NCI-H2107 treated with DMSO at 0.1 percent for 48 hours (cell line): ENCODE results near the gene GOLGA7B.

Experiments used
- DNase-seq: peaks from one replicate; lab custom pipeline; 2025; ENCODE audit not compliant: unreplicated experiment; lab: John Stamatoyannopoulos, UW

The GOLGA7B gene

DNA sequence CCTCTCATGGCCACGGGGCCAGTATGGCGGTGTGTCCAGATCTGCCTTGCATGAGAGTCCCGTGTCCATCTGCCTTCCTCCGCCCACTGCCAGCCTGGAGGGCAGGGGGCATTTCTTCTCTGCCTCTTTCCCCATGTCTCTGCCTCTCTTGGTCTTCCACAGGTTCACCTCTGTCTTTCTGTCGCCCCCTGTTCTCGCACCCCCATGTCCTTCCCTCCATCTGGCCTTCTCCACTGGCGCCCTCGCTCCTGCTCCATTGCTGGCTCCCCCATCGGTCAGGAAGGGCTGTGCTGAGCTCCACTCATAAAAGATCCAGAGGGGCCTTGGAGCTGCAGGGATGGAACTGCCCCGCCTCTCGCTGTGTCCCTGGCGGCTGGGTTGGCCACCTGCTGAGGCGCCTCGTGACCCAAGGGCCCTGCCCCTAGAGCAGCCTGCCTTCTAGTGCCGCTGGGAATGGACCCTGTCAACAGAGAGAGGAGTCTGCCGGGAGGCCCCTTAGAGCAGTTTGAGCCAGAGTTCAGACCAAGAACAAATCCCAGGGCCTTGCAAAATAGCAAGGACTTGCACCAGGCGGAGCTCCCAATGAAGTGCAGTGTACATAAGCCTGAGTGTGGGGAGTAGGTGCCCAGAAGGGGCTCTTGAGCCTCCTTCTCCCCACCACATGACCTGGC lies 42.0 kb downstream of the GOLGA7B start:
- no peak for DNase-seq

DNA sequence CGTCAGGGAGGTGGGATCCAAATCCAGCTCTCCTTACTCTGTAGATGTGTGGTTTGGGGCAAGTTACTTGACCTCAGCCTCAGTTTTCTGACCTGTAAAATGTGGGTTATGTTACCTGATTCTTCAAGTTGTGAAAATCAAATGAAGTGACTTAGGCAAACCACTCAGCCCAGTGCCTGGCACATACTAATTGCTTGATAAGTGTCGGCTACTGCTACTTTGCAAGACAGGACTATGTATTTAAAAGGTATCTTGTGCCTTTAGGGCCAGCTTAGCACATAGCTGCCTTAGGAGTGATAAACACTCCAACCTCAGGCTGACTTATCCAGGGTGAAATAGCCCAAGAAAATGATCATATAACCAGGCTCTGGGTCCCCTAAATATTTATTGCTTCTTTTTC lies 42.9 kb downstream of the GOLGA7B start:
- no peak for DNase-seq

DNA sequence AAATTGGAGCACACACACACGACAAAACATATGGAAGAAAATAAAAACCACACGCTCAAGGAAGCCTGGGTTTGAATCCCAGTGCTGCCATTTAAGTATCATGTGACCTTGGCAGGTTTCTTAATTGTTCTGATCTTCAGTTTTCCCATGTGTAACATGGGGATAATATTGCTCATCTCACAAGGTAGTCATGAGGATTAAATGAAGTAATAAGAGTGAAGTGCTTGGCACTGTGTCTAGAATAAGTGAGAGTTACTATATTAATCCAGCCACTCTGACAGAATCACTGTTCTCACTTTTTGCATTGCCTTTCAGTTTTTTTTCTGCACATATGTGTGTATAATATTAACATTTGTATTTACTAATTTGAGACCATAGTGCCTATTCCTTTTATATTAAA lies 43.3 kb downstream of the GOLGA7B start:
- no peak for DNase-seq

DNA sequence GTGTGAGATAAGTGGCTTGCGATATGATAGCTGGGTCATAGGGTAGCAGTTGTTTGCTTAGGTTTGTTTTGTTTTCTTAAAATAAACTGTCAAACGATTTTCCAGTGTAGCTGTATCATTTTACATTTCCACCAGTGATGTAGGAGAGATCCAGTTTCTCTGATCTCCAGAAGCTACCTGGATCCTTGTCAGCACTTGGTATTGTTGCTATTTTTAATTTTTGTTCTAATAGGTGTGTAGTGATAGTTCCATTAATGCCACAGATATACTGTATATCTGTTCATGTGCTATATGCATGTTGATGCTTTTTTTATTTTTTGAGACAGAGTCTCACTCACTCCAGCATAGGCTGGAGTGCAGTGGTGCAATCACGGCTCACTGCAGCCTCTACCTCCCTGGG lies 44.4 kb downstream of the GOLGA7B start:
- no peak for DNase-seq

DNA sequence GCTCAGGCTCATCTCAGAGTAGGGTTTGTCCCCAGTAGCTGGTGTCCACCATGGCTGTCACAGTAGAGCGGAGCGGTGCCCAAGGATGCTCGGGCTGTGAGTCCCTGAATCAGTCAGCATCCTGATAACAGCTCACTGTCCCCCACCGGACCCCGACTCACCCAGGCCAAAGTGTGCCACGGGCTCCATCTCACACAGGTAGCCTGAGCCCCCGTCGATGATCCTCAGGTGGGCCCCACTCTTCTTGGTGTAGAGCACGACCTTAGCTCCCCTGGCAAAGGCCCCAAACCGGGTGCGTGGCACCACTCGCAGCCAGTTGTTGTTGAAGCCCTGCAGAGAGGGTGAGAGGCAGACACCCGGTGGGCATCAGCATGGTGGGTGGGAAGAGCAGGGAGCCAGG lies 45.4 kb downstream of the GOLGA7B start:
- DNase-seq = no peak

DNA sequence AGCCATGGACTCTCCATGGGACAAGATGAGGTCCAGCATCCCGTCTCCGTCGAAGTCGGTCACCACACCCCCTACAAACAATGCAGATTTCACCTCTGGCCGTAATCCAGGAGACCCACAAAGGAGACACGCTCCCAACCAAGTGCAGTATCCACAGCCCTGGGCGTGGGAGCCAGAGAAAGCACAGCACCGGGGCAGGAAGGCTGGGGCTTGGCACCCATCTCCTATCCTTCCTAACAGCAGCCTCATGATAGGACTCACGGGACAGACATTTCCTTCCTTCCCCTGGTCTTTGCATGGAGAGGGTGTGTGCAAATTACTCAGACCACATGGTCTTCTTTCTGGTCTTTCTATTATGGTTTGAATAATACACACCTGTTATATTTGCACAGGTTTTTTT lies 46.3 kb downstream of the GOLGA7B start:
- DNase-seq = no peak

DNA sequence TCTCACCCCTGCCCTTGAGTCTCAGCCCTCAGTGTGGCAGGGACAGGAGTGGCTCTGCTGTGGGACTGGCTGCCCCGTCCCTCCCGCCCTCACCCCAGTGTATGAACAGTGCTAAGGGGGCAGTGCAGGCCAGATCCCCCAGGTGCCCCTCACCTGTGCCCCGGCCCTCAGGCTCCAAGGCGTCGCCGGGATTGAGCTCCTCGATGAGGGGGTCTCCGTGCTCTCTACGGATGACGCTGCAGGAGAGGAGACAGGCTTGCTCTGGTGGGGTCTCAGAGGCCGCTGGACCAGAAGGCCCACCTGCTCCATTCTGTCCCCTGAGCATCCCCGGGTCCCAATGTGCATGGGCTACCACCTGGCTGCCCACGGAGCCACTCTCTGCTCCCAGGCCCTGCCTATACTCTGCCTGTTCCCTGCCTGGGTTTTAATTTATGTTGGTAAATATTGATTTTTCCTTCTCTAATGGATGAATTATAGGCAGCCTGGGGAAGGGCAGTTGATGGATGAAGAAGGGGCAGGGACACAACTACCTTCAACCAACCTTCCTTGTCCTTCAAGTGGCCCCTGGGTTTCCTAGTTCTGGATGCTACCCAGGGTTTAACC lies 47.2 kb downstream of the GOLGA7B start:
- DNase-seq = no peak

DNA sequence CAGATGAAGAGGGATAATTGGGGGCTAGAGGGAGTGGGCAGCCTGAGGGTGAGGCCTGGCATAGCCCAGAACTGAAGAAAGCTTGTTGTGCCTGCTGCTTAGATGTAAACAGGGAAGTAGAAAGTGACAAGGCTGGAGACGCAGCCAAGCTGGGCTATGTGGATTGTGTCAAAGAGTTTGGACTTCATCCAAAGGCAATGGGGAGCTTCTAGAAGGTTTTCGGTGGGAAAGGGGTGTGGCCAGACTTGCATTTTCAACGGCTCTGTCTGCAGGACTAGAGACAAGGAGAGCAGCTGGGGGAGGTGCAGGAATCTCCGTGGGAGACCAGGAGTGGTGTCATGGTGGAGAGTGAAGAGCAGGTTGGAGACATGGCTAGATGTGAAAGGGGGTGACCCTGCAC lies 48.8 kb downstream of the GOLGA7B start:
- DNase-seq = no peak

DNA sequence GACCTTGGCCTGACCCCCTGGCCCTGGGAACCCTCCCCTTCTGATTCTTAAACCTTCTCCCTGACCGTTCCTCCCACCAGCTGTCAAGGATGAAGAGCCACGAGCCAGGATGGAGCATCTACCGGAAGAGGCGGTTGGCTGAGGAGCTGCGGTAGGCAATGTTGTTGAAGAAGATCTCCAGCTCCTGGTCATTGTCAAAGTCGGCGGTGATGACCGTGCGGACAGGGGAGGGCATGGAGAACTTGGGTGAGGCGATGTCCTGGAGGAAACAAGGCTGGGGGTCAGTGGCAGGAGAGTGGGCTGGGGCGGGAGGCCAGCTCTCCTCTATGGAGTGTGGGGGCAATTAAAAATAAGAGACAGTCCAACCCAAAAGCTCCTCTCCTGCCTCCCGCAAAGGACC lies 51.7 kb downstream of the GOLGA7B start:
- DNase-seq = no peak

DNA sequence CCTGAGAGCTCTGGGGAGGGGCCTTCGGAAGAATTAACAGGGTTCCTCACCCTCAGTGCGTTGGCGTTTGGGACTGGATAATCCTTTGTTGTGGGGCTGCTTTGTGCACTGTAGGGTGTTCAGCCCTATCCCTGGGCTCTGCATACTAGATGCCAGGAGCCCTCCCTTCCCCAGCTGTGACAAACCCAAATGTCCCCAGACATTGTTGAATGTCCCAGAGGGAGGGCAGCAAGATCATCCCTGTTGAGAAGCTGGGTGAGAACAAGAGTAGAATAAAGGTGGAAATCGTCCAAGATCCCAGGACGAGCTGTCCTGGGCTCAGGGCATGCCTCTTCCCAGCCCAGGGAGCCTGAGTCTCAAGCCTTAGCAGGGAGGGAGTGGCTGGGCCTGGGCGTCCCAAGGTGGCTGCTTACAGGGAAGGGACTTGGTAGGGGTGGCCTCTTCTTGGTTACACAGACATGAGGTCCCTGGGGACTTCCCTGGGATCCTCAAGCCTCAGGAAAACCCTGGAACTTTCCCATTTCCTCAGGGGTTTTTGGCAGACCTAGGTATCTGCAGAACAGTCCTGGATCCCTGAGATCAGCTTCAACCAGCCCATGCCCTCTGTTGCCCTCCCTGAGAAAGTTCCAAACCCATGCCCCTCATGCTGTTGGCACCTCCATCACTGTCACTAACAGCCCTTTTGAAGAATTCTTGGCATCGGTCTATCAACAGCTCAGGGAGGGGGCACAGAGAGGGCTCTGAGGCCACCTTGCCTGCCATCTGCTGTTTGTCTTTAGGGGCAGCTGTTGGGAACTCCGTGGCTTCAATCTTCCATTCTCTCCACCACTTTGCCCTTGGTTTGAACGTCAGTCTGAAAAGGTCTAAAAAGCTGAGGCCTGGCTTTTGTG lies 53.7 kb downstream of the GOLGA7B start:
- no peak for DNase-seq

DNA sequence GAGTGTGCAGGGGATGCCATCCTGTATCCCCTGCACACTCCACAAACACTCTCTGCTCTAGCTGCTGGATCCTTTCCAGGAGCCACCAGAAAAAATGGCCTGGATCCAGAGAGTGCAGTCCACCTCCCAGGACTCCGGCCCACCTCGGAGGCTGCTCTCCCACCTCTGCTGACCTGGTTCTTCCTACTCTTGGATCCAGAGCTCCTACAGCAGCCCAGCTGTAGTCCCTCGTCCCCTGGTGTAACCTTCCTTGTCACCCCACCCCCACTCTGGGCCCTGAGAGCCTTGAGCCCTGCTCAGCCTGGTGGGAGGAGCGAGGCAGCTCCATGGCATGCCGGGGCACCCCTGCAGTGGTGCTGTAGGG lies 54.4 kb downstream of the GOLGA7B start:
- DNase-seq = no peak

DNA sequence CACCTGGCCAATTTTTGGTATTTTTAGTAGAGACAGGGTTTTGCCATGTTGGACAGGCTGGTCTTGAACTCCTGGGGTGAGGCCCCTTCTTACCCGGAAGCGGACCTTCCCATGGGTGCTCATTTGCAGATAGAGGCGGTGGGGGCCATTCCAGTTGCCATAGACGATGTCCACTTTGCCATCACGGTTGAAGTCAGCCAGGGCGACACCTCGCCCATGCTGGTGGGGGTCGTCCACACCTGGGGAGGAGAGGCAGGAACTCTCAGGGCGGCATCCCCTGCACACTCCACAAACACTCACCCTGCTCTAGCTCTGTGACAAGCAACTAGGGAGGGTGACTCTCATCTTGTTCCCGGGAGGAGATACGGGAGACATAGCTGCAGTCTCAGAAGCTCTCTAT lies 54.9 kb downstream of the GOLGA7B start:
- no peak for DNase-seq

DNA sequence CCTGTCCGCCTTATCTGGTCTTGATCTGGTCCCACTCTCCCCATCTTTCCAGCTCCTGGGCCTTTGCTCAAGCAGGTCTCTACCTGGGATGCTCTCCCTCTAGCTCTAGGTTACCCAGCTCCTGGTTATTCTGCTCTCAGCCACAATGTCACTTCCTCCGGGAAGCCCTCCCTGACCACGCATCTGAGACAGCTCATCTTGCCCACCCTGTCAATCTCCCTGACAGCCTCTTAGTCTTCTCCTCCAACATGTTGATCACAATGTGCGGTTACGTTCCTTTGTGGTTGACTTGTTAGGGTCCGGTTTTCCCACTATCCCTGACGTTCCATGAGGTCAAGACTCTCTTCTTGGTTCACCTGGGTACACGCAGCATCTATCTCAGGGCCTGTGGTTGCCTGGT lies 55.6 kb downstream of the GOLGA7B start:
- DNase-seq = no peak

DNA sequence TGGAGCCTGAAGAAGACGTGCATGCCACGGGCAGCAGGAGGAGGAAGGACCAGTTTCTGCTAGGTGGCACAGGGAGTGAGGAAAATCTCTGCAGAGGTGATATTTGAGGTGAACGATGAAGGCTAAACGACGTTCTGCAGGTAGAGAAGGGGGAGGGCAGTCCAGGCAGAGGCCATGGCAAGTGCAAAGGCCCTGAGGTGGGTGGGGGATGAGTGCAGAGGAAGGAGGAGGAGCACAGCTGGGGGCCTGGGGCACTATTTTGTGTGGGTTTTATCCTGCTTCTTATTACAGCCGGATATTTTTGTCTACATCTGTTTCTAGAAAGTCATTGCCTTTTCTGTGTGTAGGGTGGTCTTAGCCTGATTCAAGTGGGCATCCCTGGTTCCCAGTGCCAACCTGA lies 57.6 kb downstream of the GOLGA7B start:
- DNase-seq = no peak

DNA sequence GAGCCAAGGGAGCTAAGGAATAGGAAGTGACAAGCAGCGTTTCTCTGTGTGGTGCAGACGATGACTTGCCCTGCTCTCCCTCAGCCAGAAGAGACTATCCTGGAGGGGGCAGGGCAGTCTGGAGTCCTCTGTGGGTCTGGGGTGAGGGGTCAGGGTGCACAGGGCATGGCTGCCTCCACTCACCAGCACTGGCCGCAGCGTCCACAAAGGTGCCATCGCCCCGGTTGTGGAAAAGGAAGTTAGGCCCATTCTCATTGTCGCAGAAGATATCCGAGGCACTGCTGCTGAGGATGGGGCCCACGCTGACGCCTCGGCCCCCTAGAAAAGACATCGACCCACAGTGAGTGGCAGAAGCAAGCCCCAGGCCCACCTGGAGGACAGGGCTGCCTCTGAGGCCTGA lies 58.2 kb downstream of the GOLGA7B start:
- DNase-seq = no peak

DNA sequence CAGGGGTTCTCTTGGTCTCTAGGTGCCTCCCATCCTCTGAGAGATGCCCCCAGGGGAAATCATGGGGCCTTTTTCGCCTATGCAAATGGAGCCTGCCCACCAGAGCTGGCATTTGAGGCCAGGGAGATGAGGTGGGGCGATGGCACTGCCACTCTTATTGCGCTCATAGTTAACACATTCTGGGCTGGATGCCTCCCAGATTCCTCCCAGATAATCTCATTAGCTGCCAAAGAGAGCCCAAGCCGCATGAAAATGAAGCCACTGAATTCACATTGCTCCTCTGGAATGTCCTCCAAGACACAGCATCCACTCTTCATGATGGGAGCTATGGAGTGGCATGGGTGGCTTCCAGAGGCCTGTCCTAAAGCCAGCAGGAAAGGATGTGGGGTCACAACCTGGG lies 61.0 kb downstream of the GOLGA7B start:
- DNase-seq = no peak

DNA sequence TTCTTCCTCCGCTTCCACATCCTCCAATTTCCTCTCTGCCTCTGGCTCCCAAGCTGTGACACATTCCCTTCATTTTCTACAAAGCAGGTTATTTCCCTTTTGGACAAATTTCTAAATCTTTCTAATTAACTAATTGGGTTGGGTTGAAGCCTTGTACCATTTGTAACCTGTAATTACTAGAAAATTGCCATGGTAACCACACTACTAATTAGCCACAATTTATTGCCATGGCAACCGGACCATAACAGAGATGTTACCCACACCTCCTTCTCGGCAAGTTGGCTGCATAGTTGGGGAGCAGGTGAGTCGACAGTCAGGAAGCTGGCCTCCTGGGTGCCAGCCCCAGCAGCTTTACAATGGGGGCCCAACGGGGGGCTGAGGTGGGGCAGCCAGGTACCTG lies 61.6 kb downstream of the GOLGA7B start:
- DNase-seq = no peak

DNA sequence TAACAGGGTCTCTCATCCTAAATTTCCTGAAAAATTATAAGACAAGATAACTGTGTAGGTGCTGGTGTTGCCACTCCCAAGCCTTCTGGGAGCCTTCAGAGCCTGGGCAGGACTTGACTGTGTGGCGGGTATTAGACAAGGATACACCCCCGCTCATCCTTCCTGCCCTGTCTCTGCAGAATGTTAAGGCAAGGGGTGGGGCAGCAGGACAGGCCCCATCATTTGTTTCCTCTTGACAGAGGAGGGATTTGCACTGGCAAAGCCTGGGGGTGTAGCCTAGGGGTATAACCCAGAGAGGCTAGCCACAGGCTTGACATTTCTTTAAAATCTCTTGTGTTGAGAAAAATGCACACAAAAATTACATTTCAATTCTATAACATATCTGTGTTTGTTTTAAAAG lies 63.5 kb downstream of the GOLGA7B start:
- no peak for DNase-seq

DNA sequence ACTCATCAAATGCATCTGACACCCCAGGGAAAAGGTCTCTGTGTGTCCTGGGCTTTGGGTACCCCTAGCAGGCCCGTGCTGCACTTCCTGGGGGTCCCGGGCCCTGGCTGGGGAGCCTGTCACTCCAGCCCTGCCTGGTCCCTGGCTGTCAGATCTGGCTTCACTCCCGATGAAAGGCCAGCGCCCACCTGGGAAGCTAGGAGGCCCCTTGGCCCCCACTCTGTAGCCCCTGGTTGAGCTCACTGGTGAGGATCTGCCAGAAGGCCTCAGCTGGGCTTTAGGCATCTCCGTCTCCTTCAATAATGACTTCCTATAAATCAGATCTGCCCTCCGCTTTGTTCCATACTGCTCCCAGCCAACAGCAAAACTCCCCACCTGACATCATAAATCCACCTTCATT lies 64.0 kb downstream of the GOLGA7B start:
- no peak for DNase-seq

DNA sequence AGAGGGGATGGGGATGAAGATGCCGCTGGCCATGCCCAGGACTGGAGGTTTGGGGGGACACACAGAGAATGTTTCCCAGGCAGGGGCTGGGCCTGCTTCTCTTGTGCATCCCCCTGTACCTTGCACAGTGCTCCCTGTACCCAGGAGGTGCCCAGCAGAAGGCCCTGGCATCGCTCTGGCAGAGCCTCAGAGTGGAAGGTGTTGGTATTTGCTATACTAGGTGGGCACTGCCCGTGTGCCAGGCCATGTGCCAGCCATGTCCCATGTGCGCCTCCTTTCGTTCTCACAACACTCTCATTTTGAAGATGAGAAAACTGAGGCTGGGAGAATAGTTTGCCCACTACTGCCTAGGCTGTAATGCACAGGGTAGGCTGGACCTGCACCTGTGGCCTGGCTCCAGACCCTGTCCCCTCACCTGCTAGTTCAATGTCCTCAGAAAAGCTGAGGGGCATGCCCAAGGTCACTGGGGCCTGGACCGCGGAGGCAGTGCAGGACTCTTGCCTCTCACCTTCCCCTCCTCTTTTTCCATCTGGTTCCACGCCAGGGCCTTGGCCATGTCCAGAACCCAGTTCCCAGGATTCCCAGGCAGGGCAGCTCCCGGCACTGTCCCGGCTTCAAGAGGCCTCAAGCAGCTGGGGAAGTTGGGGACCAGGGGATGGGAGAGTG lies 64.7 kb downstream of the GOLGA7B start:
- DNase-seq = no peak

DNA sequence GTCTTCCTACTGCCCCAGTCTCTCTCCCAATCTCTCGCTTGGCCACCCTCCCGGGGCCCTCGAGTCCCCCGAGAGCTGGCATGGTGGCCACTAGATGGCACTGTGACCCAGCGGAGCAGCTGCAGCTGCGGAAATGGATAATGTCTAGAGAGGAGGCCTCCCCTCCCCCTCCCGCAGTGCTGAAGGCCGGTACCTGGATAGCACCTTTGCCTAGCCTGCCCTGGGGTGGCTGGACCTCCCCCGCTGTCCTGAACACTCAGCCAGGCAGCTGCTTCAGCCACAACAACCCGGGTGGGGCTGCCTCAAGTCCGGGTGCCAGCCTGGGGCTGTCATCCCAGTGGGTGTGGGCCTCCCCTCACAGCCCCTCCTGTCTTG lies 65.2 kb downstream of the GOLGA7B start:
- DNase-seq = no peak
